NCI-H2196 treated with DMSO at 0.1 percent for 48 hours (cell line): Measurements from ENCODE around the gene LRRC36.

Experiments
- DNase-seq: peaks from one replicate; lab custom pipeline; 2025; ENCODE audit not compliant: unreplicated experiment; lab: John Stamatoyannopoulos, UW

The LRRC36 gene

DNA sequence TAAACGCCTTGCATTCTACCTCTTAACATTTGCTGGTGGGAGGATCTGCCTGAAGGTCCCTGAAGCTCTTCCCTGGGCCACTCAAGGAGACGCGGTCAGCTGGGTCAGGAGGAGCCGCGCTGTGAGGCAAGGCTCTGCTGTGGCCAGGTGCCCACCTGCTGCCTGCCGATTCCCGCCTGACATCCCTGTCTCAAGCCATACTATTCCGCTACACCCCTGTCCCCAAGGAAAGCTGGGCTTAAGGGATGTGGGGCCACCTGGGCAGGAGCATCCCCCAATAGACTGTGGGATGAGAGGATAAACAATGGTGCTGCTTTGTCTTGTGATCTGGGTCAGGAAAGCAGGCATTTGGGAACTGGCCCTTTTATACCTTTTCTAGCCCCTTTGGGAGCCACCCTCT, 61.6 kb downstream of the LRRC36 start:
- DNase-seq: no peak

DNA sequence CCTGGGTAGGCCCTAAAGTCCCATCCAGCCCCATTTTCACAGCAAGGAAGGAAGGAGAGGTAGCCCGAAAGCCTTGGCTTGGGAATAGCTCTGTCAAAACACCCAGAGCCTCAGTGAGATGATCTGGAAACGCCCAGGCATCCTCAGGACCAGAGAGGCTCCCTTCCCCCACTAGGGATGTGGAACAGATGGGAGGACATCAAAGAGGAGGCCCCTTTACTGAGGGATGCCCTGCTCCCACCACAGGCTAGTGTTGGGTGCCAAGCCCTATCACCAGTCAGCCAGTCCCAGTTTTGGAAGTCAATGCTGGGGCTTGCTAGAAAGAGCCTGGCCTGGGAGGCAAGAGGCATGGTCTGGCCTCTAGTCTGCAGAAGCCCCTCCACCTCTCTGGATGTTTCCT, 62.0 kb downstream of the LRRC36 start:
- DNase-seq: no peak

DNA sequence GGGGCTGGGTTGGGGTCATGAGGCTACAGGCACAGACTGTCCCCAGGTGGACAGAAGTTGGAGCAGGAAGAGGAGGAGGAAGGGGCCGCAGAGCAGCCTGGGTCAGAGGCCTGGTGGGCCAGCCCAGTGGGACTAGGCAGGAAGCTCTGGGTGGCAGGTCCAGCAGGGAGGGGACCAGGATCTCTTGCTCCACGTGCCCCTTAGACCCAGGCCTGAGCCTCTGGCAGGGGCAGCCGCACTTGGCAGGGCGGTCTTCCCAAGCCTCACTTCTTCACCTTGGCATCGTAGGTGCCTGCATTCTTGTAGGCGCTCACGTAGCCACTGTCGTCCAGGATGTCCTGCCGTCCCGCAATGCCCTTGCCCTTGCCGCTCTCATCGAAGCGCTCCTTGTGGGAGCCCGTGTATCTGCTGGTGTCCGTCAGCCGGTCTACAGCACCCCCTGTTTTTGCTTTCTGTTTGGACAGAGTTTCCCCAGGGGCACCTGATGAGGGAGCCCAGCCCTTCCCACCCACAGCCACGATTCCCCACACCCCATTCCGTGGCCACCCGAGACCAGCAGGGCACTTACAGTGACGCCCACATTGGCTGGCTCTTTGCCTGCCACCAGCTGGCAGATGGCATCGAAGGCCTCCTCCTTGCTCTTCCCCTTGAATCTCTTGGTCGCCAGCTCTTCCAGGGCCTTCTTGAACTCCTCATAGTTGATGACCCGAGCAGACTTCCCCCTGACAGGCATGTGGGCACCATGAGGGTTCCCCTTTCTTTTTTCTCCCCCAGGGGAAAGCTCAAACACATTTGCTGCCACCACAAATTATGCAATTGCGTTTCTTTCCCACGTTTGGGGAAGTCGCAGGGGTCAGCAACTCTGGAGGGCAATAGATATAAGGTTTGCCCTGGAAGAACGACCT, 63.5 kb downstream of the LRRC36 start:
- no peak for DNase-seq

DNA sequence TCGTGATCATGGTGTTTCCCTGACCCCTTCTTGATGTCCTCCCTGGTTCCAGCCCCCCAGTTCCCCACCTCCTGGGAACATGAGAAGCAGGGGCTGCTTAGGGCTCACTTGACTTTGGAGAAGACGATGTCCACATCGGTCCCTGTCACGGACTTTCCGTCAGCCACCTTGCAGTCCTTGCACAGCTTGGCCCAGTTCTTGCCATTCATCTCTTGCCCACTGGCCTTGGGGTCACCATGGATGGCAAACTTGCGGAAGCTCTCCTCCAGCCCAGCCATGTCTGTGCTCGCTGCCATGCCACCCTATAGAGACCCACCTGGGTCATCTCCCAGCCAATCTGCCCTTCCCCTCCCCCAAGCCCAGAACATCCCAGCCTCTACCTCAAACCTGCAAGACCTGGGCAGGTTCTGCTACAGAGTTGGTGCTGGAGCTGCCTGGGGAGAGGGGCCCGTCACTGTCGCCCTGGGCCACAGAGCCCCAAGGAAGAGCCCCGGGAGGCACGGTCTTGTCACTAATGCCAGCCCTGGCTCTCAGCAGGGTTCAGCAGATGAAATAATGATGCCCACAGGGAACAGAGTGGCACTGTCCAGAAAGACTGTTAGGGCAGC, 64.3 kb downstream of the LRRC36 start:
- DNase-seq: no peak

DNA sequence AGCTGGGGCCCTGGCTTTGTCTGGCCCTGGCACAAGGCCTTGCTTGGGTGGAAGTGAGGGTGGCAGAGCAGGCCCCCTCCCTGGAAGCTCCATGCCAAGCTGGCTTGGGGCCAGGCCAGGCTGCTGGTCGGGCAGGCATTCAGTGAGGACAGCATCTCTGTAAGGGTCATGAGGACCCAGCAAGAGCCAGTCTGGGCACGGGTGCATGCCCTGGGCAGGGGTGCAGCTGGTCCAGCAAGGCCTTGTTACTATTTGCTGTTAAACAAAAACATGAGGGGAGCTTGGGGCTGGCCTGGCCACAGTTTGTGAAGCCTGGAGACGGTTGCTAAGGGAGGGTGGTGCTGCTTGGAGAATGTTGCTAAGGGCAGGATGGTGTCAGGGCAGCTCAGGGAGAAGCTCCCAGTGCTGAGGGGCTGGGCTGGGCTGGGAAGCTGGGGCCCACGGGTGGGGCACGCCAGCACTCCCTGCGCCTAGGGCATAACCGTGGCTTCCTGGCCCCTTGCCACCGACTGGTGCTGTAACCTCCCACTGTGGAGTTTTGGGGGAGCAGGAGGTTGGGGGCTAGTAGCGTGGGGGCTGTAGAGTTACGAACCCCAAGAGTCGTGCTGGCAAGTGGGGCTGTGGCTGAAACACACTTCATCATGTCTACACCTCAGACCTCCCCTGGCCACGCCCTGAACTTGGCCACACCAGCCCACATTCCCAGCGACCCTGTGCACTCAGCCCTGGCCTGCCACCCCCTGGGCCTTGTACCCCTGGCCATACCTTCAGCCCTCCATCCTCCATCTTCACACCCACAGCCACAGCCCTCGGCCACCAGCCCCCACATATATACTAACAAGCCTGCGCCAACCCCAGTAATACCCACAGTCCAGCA, 65.0 kb downstream of the LRRC36 start:
- DNase-seq: peak; percentile 66

DNA sequence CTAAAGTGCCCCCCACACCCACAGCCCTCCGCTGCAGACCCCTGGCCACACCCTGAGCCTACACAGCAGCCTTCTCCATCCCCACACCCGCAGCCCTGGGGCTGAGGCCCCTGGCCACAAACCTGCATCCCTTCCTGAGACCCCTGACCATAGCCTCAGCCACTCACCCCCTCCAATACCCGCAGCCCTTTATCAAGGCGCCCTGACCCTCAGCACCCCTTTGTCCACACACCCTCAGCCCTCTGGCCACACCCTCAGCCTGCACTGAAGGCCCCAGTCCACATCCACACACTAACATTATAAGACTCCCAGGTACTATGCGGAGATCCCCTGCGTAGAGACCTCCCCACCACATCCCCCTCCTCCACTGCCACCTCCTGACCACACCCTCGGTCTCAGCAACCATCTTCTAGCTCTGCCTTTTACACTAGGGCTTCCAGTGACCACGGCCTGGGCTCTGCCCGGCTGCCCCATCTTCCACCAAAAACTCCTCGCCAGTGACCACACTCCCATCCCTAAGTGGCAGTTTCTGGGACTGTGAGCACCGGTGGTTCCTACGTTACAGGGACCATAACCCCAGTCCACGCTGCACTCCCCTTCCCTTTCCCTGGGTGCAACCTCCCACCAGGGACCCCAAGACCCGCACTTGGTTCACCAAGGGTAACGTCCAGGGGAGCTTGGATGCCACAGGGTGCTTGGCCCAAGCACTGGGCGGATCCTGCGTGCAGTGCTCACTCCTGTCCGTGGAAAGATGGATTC, 65.9 kb downstream of the LRRC36 start:
- DNase-seq: no peak

DNA sequence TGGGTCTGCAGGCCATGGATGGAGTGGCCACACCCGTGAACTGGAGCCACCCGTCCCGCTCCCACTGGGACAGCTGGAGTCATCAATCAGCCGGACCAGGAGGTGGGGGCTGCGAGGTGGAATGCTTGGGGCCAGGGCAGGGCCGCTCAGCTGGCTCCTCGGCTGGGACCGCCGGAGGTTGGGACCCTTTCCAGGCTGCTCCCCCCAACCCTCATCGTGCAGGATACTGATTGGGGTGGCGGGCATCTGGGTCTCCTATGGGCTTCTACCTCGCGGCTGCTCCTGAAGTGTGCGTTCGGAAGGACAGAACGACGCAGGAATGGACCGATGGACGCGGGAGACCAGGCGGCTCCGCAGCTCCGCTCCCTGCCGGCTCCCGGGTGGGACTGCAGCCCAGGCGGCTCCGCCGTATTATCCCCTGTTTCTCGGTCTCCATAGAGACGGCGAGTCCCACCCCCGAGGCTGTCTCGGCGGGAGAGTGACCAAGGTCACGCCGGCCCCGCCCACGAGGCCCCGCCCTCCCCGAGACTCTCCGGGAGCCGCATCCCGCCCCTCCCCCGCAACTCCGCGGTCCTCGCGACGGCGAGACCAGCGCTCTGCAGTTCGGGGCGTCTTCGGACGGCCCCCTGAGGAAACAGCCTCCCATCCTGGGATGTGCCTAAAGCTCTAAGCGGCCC, 66.6 kb downstream of the LRRC36 start, which contains the start of gene TPPP3:
Gene TPPP3, minus strand, starts transcription at position 388 of the 677 bp plus-strand sequence. CDS start 2,387 bp downstream, outside the sequence.
- DNase-seq: peak; percentile 27

DNA sequence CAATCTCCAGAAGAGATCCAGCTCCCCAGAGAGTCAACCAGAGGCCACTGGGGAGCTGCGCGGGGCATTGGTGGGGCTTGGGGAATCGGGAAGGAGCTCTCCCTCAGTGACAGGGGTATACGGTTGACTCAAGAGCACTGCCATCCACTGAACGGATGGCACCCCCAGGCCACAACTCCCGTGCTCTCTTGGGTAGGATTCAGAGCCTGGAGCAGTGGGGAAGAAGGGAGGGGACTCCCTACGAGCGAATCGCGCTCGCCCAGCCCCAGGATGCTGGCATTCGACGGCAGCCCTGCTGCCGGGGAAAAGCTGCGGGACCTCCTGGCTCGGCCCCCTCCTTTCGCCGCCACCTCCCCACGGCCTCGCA, 67.2 kb downstream of the LRRC36 start:
- no peak for DNase-seq

DNA sequence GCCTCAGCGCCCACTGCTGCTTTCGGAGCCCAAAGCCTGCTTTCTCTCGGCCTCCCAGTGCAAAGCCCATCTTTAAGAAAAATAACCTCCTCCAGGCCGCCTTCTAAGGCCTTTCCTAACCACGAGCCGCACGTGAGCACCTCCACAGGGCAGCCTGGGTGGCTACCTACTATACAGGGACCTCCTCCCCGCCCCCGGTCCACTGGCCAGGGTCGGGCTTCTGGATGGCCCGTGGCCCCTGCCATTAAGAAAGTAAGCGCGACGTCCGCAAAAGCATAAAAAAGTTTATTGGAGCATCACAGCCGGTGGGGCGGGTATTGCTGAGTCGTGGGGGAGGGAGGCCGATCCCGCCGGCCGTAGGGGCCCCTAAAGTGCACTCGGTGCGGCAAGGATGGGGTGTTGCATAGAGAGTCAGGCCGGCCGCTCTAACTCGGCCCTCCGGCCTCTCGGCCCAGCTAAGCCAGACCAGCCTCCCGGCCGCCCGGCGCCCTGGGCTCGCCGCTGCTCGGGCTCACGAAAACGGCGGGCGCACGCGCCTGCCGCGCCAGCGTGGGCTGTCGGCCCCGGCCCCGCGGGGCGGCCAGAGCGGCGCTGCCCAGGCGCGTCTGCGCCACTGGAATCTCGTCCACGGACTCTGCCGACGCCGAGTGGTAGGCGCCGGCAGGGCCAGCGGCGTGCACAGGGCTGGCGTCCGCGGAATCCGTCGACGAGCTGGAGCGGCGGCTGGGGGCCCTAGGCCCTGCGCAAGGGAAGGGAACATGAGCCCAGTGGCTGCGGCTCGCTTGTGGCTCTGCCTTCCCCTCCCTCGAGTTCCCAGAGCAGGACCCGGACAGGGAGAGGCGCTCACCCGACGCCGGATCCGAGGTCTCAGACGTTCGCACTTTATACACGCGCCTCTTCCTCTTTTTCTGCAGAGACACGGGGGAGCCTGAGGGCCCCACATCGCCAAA, 67.8 kb downstream of the LRRC36 start:
- DNase-seq: no peak

DNA sequence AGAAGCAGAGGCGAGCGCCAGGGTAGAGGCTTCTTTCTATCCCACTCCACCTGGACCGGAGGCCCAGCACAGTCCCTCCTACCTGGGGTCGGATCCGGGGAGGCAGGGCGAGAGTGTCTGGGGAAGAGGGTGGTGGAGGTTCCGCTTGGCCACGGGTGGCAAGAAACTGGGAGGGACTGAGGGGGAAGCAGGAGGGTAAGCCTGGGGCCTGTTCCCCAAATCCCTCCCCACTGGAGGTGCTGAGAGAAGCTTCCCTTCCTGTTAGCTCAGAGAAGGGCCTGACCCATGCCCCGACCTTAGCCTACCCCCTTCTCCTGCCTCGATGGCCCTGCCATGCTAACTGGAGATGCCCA, 68.5 kb downstream of the LRRC36 start:
- DNase-seq: no peak

DNA sequence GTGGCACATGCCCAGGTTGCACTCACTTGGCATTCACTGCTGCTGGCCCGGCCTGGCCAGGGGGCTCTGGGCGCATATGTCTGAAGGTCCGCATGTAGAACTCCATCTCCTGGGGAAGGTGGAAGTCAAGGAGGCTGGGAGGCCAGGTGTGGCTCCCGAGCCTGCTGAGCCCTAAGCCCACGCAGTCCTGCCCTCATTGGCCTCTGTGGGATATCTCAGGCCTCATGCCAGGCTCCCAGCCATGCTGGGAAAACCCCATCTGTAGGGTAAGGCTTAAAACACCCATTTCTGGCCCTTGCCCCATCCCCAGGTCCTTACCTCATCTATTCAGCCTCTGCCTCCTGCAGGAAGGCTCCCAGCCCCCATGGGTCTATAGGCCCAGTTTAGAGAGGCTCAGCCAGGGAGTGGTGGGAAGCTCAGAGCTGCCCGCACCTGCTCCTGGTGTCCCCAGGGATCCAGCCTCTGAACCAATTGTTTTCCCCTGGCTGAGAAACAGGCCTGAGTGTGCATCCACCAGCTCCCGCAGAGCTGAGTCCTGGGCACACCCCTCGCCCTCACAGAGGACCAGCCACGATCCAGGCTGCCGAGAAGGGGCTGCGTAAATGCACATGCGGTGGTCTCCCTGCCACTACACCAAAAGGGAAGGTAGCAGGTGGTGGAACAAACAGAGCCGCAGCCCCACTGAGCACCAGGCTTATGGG, 69.0 kb downstream of the LRRC36 start:
- peak; percentile 22 for DNase-seq

DNA sequence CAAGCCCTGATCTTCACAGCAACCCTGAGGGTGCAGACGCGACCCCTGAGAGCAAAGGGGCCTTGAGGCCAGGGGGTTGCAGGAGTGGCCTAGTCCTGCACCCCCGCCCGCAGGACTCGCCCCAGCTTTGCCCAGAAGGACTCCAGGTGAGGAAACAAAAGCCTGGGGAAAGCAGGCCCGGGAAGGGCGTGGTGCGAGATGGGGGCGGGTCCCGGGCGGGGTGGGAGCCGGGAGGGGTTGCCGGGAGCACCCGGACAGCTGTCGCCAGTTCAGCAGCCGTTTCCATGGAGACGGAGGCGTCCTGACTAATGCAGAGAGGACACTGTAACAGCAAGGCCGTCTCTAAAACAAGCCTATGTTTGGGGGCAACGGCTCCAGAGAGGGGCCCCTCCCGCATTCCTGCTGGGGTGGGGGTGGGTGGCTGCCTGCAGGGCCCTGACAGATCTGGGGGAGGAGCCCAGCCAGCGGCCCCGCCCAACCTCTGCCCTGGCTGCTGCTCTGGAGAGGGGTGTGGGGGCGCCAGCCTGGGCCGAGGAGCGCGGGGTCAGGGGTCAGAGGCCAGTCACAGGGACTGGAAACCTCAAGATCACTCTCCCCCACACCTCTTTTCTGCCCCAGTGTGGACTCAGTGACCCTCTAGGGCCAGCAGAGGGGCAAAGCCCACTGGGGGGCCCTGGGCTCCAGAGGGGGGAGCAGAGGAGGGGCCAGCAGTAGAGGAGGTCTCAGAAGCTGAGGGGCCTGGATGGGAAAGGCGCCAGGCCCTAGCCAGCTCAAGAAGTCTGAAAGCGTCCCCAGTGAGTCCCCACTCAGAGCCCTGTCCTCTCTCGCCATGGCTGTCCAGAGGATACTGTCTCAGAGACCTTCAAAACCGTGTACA, 69.8 kb downstream of the LRRC36 start:
- DNase-seq: peak; percentile 61

DNA sequence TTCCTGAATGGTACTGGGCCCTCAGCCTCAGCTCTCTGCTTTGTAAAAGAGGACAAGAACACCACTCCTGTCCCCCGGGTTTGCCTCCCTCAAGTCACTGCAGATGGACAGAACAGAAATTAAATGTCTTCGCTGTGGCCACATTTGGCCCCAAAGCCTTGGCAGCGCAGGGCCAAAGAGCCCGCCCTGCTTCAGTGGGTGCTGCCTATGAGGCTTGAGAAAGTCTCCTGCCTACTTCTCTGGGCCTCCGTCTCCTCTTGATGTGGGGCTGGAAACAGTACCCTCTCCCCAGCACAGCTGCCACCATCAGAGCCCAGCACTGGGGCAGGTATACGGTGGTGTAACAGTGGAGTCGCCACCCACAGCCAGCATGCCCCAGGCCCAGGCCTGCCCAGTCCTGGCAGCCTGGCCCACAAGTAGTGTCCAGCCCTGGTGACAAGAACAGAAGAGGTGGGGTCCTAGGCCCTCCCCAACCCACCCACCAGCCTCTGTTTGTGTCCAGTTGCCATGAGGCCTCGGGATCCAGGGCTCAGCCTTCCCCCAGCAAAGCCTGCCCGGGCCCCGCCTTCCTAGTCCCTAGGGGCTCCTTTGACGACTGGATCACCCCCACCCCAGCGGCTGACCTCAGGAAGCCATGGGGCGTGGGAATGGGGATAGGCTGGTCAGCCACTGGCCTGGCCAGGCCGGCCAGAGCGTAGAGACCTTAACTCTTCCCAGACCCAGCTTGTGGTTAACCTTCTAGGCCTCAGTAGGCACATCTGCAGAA, 70.6 kb downstream of the LRRC36 start:
- no peak for DNase-seq

DNA sequence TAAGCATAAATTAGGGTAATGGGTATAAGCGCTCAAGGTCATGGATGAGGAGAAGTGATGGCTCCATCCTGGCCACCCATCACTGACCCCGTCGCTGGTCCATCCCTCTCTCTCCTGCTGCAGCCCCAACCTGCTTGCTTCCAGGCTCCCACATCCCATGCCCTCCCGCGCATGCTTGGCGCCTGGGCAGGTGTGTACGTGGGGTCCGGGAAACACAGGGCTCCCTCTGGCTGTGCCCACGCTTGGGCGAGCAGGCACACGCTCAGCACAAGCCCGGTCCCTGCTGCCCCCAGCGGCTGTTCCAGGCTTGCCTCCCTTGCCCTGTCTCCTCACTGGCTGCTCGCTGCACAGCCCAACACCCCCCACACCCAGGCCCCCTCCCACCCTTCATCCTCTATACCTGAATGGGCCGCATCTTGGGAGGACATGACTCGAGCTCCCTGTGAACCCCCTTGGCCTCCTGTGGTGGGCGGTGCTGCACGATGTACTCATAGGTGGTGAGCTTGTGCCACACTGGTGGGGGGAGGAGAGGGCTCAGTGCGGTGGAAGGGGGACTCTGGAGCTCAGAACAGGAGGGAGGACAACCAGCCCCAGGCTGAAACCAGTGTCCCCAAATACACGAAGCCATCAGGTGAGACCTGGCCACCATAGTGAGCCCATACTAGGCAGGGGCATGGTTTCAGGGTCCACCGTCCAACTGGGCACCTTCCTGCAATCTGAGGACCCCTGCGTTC, 71.4 kb downstream of the LRRC36 start:
- no peak for DNase-seq

DNA sequence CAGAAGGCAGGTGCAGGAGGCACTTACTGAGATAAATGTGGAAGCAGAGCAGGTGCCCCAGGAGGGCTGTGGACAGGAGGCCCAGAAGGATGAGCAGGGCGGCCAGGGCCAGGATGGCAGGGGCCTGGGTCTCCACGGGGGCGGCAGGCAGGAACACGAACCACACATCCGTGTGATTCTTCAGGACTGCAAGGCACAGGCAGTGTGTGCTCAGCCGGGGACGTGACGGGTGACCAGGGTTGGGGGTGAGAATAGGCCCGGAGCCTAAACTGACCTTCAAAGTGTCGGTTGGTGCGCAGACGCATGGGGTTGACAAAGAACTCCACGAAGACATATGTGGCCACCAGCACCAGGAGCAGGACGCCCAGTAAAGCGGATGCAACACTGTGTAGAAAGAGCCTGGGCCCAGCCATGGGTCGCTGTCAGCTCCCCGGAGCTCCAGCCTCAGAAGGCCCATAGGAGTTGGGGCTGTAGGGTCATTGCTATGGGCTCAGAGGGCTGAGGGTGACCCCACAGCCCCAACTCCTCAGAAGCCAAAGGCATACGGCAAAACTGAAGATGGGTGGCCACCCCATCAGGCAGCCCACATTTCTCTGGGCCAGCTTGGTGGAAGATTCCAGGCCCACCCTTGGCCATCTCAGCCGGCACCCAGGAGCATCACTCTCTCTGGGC, 72.1 kb downstream of the LRRC36 start:
- no peak for DNase-seq
